Activated CD8-positive, alpha-beta memory T cell treated with anti-CD3 and anti-CD28 coated beads for 4 hours (primary cell): ENCODE results near the gene RNF113B.

ENCODE experiments used
- DNase-seq, 2 donors: peaks; one replicate each; pipeline ENCODE4 v3.0.0-alpha.2; 2020; ENCODE audit warnings: low read depth in 2 of 2

The RNF113B gene

DNA sequence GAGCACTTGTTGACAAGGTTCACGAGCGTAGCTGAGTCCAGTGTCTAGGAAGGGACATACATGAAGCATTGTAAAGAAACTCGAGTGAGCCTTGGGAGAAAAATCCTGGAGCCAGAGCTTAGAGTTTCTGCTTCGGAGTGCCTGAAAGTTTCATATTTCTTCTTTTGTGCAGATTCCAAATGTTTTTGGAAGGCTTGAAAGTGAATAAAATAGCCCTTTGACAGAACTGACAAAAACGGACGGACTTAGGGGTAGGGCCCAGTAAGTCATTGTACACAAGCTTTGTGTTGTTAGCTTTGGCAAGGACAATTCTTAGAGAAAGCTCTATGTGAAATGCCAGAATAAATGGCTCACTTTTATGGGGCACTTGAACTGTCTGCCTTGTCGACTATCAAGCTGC, 2.8 kb downstream of the RNF113B start:
- DNase-seq = no peak

DNA sequence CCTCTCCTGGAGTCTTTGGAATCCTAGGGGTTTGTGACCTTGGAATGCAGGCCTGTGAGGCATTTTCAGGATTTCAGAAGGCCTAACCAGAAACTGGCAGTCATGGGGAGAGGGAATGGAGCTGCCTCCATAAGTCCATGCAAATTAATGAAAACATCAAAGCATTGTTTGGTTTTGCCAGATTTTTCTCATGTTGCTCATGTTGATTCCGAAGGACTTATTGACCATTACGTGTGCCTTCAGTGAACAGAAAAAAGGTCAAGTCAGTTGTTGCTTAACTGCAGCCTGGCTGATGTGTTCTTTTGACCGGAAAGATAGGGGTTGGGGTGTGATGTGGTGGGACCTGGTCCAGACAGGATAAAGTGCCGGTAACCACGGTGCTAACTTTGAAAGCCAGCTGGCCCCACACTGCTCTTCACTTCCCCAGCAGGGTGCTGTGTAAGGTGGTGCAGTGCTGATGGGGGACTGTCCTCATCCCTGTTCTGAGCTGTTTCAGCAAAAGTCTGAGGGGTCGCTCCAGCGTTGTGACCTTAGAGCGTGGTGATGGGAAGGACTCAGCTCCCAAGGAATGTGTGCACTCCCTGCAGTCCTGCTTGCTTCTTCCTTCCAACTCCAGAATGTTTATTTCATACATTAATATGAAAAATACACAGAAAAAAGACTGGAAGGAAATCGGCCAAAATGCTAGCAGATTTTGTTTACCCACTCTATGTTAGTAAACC, 3.5 kb downstream of the RNF113B start:
- no peak for DNase-seq

DNA sequence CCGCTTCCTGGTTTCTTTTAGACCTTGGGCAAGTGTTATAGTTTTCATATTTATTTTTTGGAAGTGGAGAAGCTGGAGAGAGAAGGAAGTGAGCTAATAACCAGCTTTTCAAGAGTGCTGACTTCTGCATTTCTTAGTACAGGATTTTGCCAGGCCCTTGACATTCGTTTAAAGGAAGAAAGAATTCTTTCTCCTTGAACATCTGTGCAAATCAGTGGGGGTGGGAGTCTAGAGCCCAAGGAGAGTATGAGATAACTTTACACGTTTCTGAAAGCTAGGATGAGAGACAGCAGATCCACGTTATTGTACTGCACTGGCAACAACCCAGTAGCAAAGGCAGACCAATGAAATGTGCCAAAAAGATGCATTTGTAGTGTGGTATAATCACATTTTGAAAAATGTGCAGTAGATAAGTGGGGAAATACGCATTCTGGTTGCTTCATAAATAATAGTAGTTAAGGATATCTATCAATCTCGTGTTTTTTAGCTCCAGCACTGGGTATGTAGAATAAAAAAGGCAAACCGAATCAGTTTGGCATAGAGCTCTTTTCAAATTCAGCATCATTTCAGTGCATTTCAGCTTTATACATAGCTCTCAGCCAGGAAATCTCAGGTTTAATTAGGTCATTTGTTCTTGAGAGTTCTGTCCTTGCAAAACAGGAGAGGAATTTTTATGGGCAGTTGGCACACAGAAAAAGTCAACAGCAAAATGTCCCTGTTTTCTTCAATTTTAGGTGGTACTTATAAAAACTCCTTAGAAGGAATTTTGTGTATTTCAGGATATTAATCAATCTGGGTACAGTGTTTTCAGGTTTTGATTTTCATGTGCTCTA, 4.3 kb downstream of the RNF113B start:
- DNase-seq = no peak

DNA sequence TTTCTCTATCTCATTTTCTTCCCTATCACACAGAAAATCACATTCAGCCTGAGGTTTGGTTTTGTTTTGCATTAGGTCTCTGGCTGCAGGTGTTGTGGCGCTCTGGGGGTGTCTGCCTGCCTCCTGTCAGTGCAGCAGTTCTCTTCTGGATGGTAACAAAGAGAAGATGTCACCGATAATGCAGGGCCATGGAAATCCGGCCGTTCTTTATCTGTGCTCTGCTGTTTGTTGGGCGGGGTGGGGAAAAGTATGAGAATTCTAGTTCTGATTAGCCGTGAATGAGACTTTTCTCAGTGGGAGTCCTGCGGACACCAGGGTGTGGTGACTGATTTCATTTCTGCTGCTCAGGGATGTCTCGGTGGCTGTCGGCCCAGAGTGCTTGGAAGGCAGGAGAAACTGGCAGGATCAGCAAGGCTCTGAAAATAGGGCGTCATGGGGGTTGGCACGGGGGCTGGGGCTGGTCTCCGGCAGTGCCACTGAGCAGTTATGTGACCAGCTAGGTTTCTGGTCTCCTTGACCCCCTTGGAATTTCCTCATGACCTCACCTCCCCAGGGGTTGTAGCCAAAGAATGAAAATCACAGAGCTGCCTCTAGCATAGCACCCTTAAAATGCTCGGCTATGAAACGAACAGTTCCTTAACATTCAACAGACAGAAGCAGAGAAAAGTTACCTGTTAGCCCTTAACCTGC, 5.0 kb downstream of the RNF113B start:
- no peak for DNase-seq

DNA sequence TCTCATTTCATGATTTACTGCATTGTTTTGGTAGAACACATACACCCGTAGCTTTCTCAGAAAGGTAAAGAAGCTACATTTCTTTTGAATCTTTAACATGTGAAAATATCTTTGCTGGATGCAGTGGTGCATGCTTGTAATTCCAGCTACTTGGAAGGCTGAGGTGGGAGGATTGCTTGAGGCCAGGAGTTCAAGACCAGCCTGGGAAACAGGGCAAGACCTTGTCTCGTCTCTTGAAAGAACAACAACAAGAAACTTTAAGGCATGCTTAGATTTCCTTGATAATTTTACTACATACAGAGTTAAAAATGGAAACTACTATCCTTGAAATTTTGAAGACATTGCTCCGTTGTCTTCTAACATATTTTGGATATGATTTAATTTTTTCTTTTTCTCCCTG, 7.7 kb downstream of the RNF113B start:
- DNase-seq = no peak

DNA sequence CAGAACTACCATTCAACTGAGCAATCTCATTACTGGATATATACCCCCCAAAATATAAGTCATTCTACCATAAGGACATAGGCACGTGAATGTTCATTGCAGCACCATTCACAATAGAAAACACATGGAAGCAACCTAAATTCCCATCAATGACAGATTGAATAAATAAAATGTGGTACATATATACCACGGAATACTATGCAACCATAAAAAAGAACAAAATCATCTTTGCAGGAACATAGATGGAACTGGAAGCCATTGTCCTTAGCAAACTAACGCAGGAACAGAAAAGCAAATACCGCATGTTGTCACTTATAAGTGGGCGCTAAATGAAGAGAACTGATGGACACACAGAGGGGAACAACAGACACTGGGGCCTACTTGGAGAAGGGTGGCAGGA, 14.1 kb downstream of the RNF113B start:
- DNase-seq = no peak

DNA sequence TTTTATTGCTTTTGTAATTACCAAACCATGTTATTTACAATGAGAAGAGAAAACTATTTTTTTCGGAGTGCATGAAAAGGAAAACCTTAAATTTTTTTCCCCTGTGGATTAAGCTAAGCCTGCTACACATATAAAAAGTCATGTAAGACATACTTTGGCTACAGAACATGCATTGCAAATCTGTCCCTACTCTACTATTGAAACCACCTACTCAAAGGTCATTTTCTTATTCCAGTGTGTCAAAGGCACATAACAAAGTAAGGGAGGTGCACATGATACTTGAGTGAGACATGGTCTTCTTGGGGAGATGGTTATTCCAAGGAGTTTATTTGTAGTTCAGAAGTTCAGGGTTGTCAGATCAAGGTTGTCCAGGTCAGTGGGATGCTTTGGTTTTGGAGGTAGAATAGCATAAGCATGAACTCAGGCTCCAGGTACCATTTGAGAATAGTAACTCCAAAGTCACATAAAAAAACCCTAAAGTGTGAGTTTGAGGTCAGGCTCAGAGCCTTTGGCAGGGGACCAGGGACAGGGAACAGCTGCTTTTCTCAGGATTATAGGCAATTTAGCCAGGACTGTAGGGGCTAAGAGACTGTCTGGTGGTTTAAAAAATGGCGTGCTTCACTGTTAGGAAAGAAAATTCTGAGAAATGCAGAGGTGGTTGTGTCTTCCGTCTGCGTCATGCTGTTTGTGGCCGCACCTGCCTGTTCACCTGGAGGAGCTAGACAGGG, 18.7 kb downstream of the RNF113B start:
- DNase-seq = no peak

DNA sequence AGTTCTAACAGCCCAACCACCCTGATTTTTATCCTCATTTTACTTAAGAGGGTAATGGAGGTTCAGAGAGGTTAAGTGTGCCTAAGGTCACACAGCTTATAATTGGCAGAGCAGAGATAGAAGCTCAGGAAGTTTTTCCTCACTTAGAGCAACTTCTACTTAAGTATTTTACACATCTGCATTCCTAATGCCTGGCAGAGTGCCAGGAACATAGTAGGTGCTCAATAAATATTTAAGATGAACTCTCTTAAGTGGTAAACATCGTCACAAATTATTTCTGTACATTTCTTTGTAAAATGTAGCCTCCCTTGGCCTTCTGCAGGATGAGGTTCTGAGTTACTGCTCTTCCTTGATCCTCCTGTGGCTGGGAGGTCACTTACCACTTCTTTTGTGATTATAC, 19.5 kb downstream of the RNF113B start:
- DNase-seq = no peak

DNA sequence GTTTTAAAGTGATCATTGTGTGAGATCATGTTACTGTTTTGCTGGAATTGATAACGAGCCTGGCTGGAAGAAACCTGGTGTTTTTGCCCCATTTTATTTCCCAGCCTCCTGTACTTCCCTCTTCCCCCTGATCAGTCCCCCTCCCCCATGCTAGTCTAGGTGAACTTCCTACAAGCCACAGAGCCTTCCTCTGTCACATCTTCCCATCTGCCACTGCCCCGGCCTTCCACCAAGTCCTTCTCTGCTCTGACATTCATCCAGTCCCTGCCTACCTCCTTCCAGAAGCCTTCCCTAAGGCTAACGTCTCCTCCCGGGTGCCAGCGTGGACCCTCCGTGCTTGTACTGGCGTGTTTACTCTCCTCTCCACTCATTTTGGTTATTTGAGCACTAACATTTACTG, 19.9 kb downstream of the RNF113B start:
- DNase-seq = no peak

DNA sequence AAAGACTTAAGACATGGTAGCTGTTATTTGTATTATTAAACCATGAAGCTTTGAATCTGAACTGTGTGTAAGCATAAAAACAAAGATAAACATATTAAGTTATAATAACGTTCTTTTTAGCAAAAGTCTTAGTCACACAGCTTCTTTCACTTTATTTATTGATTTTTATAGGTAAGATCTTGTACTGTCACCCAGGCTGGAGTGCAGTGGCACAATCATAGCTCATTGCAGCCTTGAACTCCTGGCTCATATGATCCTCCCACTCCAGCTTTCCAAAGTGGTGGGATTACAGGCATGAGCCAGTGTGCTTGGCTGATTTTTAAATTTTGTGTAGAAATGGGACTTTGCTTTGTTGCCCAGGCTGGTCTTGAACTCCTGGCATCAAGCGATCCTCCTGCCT, 20.8 kb downstream of the RNF113B start:
- no peak for DNase-seq

DNA sequence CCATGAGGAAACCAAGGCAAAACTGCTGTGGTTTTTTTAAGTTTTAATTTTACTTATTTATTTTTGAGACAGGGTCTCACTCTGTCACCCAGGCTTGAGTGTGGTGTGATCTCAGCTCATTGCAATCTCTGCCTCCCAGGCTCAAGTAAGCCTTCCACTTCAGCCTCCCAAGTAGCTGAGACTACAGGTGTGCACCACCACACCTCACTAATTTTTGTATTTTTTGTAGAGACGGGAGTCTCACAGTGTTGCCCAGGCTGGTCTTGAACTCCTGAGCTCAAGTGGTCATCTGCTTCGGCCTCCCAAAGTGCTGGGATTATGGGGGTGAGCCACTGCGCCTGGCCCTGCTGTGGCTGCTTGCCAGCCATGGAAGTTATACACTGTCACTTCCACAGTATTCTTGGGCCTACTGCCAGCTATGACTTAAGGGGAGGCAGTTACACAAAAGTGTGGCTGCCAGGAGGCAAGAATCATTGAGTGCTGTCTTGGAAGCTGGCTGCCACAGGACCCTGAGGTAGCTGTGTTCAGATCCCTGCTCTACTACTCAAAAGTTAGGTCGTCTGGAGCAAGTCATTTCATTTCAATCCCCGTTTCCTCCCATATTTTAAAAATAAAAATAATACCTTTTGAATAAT, 21.5 kb downstream of the RNF113B start:
- no peak for DNase-seq

DNA sequence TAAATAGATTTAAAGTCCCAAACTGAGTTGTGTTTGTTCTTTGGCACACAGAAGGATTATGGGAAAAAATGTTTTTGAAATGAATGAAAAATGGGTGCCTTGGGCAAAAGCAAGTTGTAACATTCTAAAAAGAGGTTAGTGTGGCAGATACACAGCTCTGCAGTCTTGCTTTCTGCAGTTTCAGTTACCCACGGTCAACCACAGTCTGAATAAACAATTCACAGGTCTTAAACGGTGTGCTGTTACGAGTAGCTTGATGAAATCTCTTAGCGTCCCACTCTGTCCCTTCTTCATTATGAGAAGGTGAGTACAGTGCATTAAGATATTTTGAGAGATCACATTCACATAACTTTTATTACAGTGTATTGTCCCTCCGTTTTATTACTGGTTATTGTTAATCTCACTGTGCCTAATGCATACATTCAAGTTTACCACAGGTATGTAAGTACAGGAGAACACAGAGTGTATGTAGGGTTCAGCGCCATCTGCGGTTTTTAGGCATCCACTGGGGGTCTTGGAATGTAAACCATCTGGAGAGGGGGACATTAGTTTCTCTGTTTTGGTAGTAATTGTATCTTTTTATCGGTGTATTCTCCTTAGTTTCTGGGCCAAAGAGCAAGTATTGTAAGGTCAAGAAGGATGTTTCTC, 26.1 kb downstream of the RNF113B start:
- DNase-seq = no peak

DNA sequence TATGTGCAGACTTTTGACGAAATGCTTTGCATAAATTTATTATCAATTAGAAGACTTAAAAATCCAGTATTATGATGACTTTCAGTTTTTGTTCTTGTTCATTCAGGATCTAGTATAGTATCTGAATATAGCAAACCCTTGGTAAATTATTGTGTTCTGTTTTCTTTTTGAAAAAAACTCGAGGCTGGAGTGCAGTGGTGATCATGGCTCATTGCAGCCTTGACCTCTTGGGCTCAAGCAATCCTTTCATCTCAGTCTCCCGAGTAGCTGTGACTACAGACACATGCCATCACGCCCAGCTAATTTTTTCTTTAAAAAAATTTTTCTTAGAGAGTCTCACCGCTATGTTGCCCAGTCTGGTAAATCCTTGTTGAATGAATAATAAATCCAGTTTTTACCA, 29.5 kb downstream of the RNF113B start:
- DNase-seq = no peak

DNA sequence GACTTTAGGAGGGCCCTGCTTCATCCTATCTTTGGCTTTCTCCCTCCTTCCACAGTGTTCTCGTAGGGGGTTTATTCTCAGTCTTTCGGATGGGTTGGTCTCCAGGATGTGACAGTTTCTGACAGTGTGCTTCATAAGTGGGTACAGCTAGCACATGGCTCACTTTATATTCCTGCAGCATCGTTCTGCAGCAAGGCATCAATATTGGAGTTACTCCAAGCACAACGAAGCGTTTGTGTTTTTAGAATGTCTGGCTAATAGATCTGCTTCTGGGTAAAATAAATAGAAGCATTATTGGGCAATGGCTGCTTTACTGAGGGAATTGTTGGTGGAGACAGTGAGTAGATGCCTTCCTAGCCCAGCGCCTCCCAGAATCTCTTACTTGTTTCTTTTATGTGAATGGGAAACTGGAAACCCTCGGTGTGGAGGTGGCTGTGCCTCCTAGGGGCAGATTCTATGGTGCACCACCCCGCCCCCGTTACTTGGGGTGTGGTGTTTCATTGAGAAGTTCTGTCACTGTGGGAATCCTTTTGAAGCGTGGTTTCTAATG, 32.2 kb downstream of the RNF113B start:
- no peak for DNase-seq

DNA sequence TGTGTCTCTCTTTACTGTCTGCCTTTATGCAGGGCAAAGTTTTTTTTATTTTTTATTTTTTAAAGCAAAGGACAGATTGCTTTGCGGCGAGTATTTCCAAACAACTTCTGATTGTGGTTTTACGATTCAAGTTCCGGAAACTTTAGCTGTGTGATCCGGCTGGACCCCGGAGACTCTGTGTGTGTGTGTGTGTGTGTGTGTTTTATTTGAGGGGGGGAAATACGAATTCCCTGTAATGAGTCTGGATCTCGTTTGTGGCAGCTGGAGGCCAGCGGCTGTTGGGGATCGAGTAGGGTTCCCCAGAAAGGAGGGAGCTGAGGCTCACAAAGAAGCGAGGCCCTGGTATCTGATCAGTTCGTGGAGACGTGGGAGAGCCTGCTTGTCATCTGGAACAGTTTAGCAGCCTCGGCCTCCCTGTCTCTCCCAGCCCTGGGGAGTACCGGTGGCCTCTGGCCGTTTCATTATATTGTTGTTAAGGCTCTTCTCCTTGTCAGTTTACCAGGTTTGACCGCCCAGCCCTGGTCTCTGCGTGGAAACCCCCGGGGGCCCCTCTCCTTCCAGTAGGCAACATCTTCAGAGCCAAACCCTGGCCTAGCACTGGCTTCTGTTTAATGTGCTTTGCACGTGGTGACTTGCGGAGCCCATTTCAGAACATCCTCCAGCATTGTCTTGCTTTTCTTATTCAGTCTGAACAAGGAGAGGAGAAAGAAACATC, 32.9 kb downstream of the RNF113B start:
- DNase-seq = no peak

DNA sequence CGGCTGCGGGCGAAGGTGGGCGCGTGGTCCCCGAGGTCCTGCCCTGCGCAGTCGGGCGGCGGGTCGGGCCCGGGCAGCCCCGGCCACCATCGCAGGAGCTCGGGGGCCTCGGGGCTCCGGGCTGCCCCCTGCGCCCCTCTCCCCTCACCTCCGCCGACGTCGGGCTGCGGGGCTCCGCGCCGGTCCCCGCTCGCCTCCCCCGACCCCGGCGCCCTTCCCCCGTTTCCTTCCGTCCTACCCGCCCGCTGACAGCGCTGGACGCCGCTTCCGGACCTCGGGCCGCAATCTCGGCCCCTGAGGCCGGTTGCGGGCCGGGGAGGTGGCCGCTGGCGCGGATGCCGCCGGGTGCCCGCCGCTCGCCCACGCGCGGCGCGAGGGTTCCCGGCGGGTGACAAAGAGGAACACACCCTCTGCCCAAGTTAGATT, 33.5 kb downstream of the RNF113B start:
- DNase-seq = no peak

DNA sequence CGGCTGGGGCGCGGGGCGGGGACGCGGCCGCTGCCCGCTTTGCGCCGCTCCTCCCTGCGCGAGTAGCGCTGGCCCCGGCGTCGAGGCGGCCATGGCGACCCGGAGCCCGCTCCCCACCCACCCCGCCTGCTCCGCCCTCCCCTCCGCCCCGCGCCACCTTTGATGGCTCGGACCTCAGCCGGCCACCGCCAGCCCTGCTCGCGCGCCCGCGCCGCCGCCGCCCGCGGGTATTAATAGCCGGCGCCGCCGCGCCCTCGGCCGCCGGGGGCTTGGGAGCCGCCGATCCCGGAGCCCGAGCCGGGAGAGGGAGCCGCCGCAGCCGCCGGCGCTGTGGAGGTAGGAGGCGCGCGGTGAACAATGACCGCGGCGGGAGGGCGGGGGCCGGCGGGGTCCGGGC, 33.9 kb downstream of the RNF113B start:
- no peak for DNase-seq

DNA sequence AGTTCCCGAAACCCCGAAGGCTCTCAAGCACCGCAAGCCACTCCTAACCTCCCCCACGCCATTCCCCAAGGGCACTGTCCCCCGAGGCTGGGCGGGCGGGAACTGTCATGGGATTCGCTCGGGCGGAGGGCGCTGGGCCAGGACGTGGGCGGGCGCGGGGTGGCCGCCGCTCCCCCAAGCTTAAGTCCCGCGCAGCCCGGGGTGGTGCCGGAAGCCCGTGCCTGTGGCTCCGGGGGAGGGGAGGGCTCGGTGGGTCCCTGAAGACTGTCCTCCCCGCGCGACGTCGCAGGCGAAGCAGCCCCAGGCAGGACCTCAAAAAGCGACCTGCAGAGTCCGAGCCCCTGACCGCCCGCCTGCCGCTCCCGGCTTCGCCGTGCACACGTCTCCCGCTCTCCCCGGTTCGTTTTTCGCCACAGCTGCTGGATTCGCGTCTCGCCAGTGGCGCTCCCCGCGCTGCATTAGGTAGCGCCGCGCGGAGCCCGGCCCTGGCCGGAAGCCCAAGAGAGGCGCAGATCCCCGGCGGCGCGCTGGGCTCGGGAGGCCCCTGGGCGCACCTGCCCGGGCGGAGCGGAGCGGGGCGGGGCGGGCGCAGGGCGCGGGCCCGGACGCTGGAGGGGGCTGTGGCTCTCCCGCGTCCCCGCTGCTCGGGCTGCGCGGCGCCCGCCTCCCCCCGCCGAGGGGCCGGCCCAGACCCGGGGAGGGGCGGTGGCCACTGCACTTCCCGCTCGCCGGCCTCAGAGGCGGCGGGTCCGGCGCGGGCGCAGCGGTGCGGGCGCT, 34.5 kb downstream of the RNF113B start, which contains the start of gene FARP1:
Gene FARP1 (plus strand): TSS at position 715 of the 777 bp plus-strand sequence. CDS start 70,149 bp downstream, outside the sequence.
- no peak for DNase-seq
